Thymus (tissue), 14 donors: ENCODE results near the gene GTF2I. TPM values are rescaled to one million over a fixed set of nuclear protein-coding genes. Genes with fewer than 3 reads are reported as not detected.

ENCODE experiments used
- DNase-seq, 9 donors: peaks; one replicate each; pipeline ENCODE4 v3.0.0-alpha.2; 2013; ENCODE audit warnings: low spot score in 9 of 9, low read depth in 6 of 9, missing footprints in 1 of 9
- H3K27ac ChIP-seq, 2 donors: one replicate each; pipeline ENCODE4 v1.5.1; 2013; ENCODE audit warnings: control low read depth in 1 of 2, low read depth in 1 of 2, low read length in 1 of 2, mild to moderate bottlenecking in 1 of 2, moderate library complexity in 1 of 2
- H3K27me3 ChIP-seq, 2 donors: one replicate each; pipeline ENCODE4 v1.5.1; 2013; ENCODE audit warnings: low read length in 1 of 2; ENCODE audit not compliant: control insufficient read depth in 2 of 2, insufficient read depth in 1 of 2
- H3K36me3 ChIP-seq, 2 donors: one replicate each; pipeline ENCODE4 v1.5.1; 2013; ENCODE audit warnings: low read length in 1 of 2, mild to moderate bottlenecking in 1 of 2, moderate library complexity in 1 of 2; ENCODE audit not compliant: control insufficient read depth in 2 of 2, insufficient read depth in 2 of 2
- H3K4me1 ChIP-seq, 2 donors: one replicate each; pipeline ENCODE4 v1.5.1; 2013; ENCODE audit warnings: low read length in 2 of 2; ENCODE audit not compliant: control insufficient read depth in 2 of 2, insufficient read depth in 2 of 2
- H3K4me3 ChIP-seq, 2 donors: one replicate each; pipeline ENCODE4 v1.5.1; 2013; ENCODE audit warnings: low read length in 2 of 2, control low read depth in 1 of 2, mild to moderate bottlenecking in 1 of 2
- H3K9me3 ChIP-seq, 2 donors: one replicate each; pipeline ENCODE4 v1.5.1; 2013; ENCODE audit warnings: low read length in 1 of 2, mild to moderate bottlenecking in 1 of 2; ENCODE audit not compliant: control insufficient read depth in 2 of 2, insufficient read depth in 1 of 2
- WGBS: extraction: QIAGEN DNeasy Blood & Tissue Kit; methylation state at CpG from one replicate; pipeline ENCODE4 v1.1.7; 2013; 5-methylcytosine and 5-hydroxymethylcytosine counted together
- long read RNA-seq, 10 donors: transcript quantifications; one replicate each; lab custom pipeline, GENCODE V29; 2026
- polyA plus RNA-seq: library from polyadenylated mRNA; stranded (reverse); fragments of 200-250 nt; gene quantifications from one replicate; pipeline ENCODE4 v1.2.3, GENCODE V29; 2013
- total RNA-seq: library from RNA; stranded (reverse); fragments of 120-200 nt; gene quantifications from one replicate; pipeline ENCODE4 v1.2.4, GENCODE V29; 2013
- donor health status: healthy.

Gene GTF2I
- total RNA-seq (91.4 TPM), polyA plus RNA-seq (35.1 TPM)
- long read RNA-seq, donor 1, full-length matches to known transcripts, result 2 of 2 reads
- long read RNA-seq, donor 1, partial matches to known transcripts, result 0 of 2 reads
- long read RNA-seq, donor 1, other reads (novel, unspliced or antisense), result 0 of 2 reads
- long read RNA-seq, donor 2, result 0 reads
- long read RNA-seq, donor 3, full-length matches to known transcripts, result 20 of 20 reads
- long read RNA-seq, donor 3, partial matches to known transcripts, result 0 of 20 reads
- long read RNA-seq, donor 3, other reads (novel, unspliced or antisense), result 0 of 20 reads
- long read RNA-seq, donor 4, full-length matches to known transcripts, result 11 of 17 reads
- long read RNA-seq, donor 4, partial matches to known transcripts, result 6 of 17 reads
- long read RNA-seq, donor 4, other reads (novel, unspliced or antisense), result 0 of 17 reads
- long read RNA-seq, donor 5, full-length matches to known transcripts, result 23 of 23 reads
- long read RNA-seq, donor 5, partial matches to known transcripts, result 0 of 23 reads
- long read RNA-seq, donor 5, other reads (novel, unspliced or antisense), result 0 of 23 reads
- long read RNA-seq, donor 6, full-length matches to known transcripts, result 18 of 18 reads
- long read RNA-seq, donor 6, partial matches to known transcripts, result 0 of 18 reads
- long read RNA-seq, donor 6, other reads (novel, unspliced or antisense), result 0 of 18 reads
- long read RNA-seq, donor 7, full-length matches to known transcripts, result 12 of 21 reads
- long read RNA-seq, donor 7, partial matches to known transcripts, result 0 of 21 reads
- long read RNA-seq, donor 7, other reads (novel, unspliced or antisense), result 9 of 21 reads
- long read RNA-seq, donor 8, full-length matches to known transcripts, result 12 of 12 reads
- long read RNA-seq, donor 8, partial matches to known transcripts, result 0 of 12 reads
- long read RNA-seq, donor 8, other reads (novel, unspliced or antisense), result 0 of 12 reads
- long read RNA-seq, donor 9, full-length matches to known transcripts, result 17 of 17 reads
- long read RNA-seq, donor 9, partial matches to known transcripts, result 0 of 17 reads
- long read RNA-seq, donor 9, other reads (novel, unspliced or antisense), result 0 of 17 reads
- long read RNA-seq, donor 10, full-length matches to known transcripts, result 6 of 14 reads
- long read RNA-seq, donor 10, partial matches to known transcripts, result 8 of 14 reads
- long read RNA-seq, donor 10, other reads (novel, unspliced or antisense), result 0 of 14 reads

DNA sequence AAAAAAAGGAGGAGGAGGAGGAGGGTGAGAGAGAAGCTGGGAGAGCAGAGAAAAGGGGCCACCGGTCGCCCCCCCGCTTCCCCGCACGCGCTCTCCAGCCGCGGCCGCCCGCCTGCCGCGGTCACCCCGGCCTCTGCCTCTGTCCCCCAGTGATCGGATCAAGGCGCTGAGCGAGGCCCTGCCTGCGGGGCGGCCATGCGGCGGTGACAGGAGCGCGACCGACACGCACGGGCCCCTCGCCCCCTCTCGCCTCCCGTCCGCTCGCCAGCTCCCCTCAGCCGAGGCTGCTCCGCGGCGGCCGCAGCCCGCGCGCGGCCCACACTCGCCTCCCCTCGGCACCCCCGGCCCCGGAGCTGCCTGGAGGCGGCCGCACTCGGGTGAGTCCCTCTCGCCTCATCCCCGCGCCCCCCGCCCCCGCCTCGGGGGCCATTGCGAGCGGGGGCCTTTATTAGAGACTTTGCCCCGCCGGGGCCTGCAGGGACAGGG lies at the start of gene GTF2I:
GTF2I (plus strand) TSS at position 27 of the 486 bp plus-strand sequence. CDS start 31,411 bp downstream, outside the sequence.
- peak in 2 of 9 donors; percentile 50 to 58 for DNase-seq
- H3K4me1 ChIP-seq, result peaks cover 13 to 51% of the 10 kb centered on the region in 2 donors
- peak within 1 kb of the TSS; percentile 97 to 98 for H3K27ac ChIP-seq
- H3K36me3 ChIP-seq, result peaks cover 7 to 10% of the 10 kb centered on the region in 2 donors
- H3K4me3 ChIP-seq, result peak within 1 kb of the TSS; percentile 81 to 94
- WGBS, result under 1% methylated on average over 56 of the region's 56 CpGs
- peaks cover 0 to 4% of the 10 kb centered on the region in 2 donors for H3K9me3 ChIP-seq
- H3K27me3 ChIP-seq, result no peaks in the 10 kb centered on the region

DNA sequence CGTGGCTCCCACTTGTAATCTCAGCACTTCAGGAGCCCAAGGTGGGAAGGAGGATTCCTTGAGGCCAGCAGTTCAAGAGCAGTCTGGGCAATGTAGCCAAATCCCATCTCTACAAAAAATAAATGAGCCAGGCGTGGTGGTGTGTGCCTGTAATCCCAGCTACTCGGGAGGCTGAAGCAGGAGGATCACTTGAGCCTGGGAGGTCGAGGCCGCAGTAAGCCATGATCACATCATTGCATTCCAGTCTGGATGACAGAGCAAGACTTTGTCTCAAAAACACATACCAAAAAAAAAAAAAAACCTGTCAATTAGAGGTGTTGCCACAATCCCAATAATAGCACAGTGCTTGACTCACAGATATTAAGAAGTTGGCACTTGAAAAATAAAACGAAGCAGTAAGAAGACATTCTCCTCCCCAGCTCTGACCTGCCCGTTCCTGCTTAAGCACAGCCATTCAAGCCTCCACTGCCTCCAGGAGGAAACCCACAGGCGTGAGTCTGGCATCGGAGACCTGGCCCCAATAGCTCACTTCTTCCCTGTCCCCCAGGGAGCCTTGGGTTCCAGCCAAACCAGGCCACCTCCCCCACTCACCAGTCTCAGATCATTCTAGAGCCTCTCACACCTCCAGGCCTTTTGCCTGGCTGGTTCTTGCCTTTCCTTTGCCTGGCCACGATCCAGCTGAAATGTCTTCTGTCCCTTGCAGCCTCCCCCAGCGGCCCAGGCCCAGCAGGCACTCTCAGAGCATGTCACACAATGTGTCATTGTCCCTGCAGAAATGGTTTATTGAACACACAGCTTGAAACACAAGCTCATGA lies 45.3 kb upstream of the GTF2I start:
- Histone ChIP-seq H3K27me3 (peaks cover 0 to 2% of the 10 kb centered on the region in 2 donors), H3K4me1 (peaks cover 2 to 12% of the 10 kb centered on the region in 2 donors), H3K9me3 (no peaks in the 10 kb centered on the region), H3K36me3 (no peaks in the 10 kb centered on the region), H3K4me3 (no peak overlapping the region), H3K27ac (no peak overlapping the region)
- no peak for DNase-seq
- 72% methylated on average over 11 of the region's 11 CpGs for WGBS

GRCh38 chr7:74615933-74616780 lies 41.4 kb upstream of the GTF2I start:
- H3K36me3 ChIP-seq, result no peaks in the 10 kb centered on the region
- H3K9me3 ChIP-seq, result no peaks in the 10 kb centered on the region
- H3K27ac ChIP-seq, result peak overlapping the region in 1 of 2 donors; percentile 59
- no peak overlapping the region for H3K4me3 ChIP-seq
- H3K4me1 ChIP-seq, result peaks cover 11 to 26% of the 10 kb centered on the region in 2 donors
- DNase-seq, result no peak
- no peaks in the 10 kb centered on the region for H3K27me3 ChIP-seq
- 90% methylated on average over 13 of the region's 13 CpGs for WGBS

- peak; percentile 43 to 85 (median 59) for DNase-seq
- Histone ChIP-seq H3K36me3 (no peaks in the 10 kb centered on the region), H3K27me3 (no peaks in the 10 kb centered on the region), H3K4me3 (no peak overlapping the region), H3K4me1 (peaks cover 11 to 26% of the 10 kb centered on the region in 2 donors), H3K9me3 (no peaks in the 10 kb centered on the region), H3K27ac (peak overlapping the region; percentile 89 to 90)
- WGBS, result 28% methylated on average over 9 of the region's 9 CpGs
Observed at GRCh38 chr7:74617180-74617744, 40.3 kb upstream of the GTF2I start.

DNA sequence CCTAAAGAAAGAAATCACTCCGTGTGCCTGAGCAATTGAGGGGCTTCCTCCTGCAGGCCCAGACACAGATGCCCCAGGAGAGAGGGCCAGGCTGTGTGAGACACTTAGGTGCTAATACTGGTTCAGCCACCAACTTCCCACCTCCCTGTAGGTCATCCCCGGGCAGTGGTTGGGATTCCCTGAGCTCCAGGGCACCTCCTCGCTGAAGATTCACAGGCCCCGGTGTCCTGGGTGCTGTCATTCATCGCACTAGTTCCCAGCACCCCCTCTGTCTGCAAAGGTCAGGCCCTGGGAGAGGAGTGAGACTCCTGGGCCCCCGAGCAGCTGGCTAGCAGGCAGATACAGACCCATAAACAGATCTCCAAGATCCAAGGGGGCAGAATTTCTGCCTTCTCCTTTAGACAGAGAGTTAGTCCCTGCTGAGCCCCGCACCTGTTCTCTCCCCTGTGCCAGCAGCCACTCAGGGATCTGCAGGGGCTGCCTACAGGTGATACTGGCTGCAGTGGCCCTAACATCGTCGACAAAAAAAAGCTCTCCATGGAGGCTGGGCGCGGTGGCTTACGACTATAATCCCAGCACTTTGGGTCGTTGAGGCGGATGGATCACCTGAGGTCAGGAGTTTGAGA lies 38.2 kb upstream of the GTF2I start:
- no peaks in the 10 kb centered on the region for H3K9me3 ChIP-seq
- no peak overlapping the region for H3K27ac ChIP-seq
- H3K36me3 ChIP-seq, result no peaks in the 10 kb centered on the region
- 97% methylated on average over 14 of the region's 14 CpGs for WGBS
- H3K4me3 ChIP-seq, result no peak overlapping the region
- no peak for DNase-seq
- H3K27me3 ChIP-seq, result no peaks in the 10 kb centered on the region
- peaks cover 11 to 26% of the 10 kb centered on the region in 2 donors for H3K4me1 ChIP-seq

GRCh38 chr7:74622228-74622749 lies 35.2 kb upstream of the GTF2I start:
- DNase-seq, result no peak
- 96% methylated on average over 5 of the region's 5 CpGs for WGBS
- H3K4me1 ChIP-seq, result peaks cover 8 to 14% of the 10 kb centered on the region in 2 donors

GRCh38 chr7:74623135-74623534 lies 34.4 kb upstream of the GTF2I start:
- peaks cover under 1 to 11% of the 10 kb centered on the region in 2 donors for H3K4me1 ChIP-seq
- WGBS, result 92% methylated on average over 9 of the region's 9 CpGs

More at GRCh38 chr7:74622228-74622749, 35.2 kb upstream of the GTF2I start:
- Histone ChIP-seq H3K27ac (no peak overlapping the region), H3K36me3 (no peaks in the 10 kb centered on the region), H3K9me3 (no peaks in the 10 kb centered on the region), H3K4me3 (no peak overlapping the region), H3K27me3 (no peaks in the 10 kb centered on the region)

More at GRCh38 chr7:74623135-74623534, 34.4 kb upstream of the GTF2I start:
- no peak overlapping the region for H3K4me3 ChIP-seq
- no peaks in the 10 kb centered on the region for H3K36me3 ChIP-seq
- no peaks in the 10 kb centered on the region for H3K9me3 ChIP-seq
- no peaks in the 10 kb centered on the region for H3K27me3 ChIP-seq
- DNase-seq, result no peak
- no peak overlapping the region for H3K27ac ChIP-seq
